ENCODE data around the gene SLAMF7.

DNA sequence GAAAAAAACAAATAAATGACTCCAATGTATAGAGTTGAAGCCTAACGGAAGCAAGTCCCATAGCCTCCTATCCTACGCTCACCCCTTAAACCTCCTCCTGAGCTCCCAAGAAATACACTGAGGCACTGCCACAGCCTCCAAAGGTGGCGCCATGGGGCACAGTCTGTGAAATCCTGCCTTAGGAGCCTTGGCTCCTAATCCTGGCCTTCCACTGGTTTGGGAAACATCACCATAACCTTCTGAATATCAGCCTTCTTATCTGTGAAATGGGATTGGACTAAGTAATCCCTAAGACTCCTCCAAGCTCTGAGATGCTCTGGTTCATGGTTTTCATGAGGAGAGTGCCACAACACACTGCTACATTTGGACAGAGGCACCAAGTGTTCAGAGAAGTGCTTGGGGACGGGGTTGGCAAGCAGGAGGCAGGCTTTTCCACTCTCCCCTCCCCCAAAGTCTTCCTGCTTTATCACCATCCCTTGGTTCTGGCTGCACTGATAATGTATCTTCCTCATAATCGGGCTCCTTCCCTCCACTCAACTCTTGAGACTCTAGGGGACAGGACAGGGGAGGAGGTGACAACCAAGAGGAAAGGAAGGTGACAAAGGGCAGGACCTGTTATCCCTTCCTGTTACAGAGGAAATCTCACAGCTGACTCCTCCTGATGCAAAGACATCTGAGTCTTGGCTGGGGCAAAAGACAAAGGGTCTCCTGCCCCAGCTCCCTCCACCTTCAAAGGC is 2.7 kb downstream of the SLAMF7 start:
- no peak for TF ChIP-seq CTCF (IDR thresholded peaks at IDR 0.05; ENCODE audit: extremely low read depth in 1 of 2, insufficient read depth in 1 of 2, low read depth in 1 of 2, low read length in 2 of 2)
- no peak for TF ChIP-seq MYC (IDR thresholded peaks at IDR 0.05; ENCODE audit: low read depth, low read length)
- no peak for TF ChIP-seq EZH2 (IDR thresholded peaks at IDR 0.05; ENCODE audit: borderline replicate concordance, low read depth, low read length, severe bottlenecking)
- TF ChIP-seq POLR2AphosphoS5 (IDR thresholded peaks at IDR 0.05; ENCODE audit: insufficient read depth, low read depth, low read length), result no peak
- no peak for TF ChIP-seq POLR2A (IDR thresholded peaks at IDR 0.05; ENCODE audit: low read depth, low read length)
- TF ChIP-seq FOS (IDR thresholded peaks at IDR 0.05; ENCODE audit: borderline replicate concordance, insufficient read depth, low read length), result no peak

All from endothelial cell of umbilical vein (primary cell).